H1 (cell line): ENCODE results near the gene CAPN9. TPM values are rescaled to one million over a fixed set of nuclear protein-coding genes. Genes with fewer than 3 reads are reported as not detected.

Experiments
- EZH2 ChIP-seq: fragments of 200-600 bp; sonication (generic); IDR thresholded peaks from 2 replicates; pipeline ENCODE4 v1.7.1; 2012; ENCODE audit warnings: low read depth, mild to moderate bottlenecking, moderate library complexity, low read length, inconsistent platforms; ENCODE audit not compliant: severe bottlenecking
- HDAC2 ChIP-seq, 2 experiments: fragments of 300-600 bp in 1 of 2; sonication (generic) in 1 of 2; IDR thresholded peaks; 2 replicates each; pipeline ENCODE4 v1.6.1; 2011 to 2012; ENCODE audit warnings: low read depth in 2 of 2, low read length in 2 of 2, mild to moderate bottlenecking in 2 of 2, moderate library complexity in 2 of 2, borderline replicate concordance in 1 of 2, inconsistent platforms in 1 of 2
- JUN ChIP-seq: IDR thresholded peaks from 2 replicates; pipeline ENCODE4 v1.6.1; 2011; ENCODE audit warnings: low read depth, mild to moderate bottlenecking, improper control_type of control experiment, low read length
- KDM1A ChIP-seq: fragments of 200-600, 300-600 bp; sonication (generic); IDR thresholded peaks from 2 replicates; pipeline ENCODE4 v1.7.1; 2016; ENCODE audit warnings: mild to moderate bottlenecking, low read length, borderline replicate concordance
- KDM4A ChIP-seq: IDR thresholded peaks from one replicate; pipeline ENCODE4 v1.7.1; 2012; ENCODE audit warnings: low read depth, mild to moderate bottlenecking, moderate library complexity, low read length, inconsistent platforms; ENCODE audit not compliant: severe bottlenecking
- POLR2A ChIP-seq, 2 experiments: IDR thresholded peaks; 1 replicate in 1 of 2; 2 replicates in 1 of 2; pipeline ENCODE4 v1.6.1; 2011; ENCODE audit warnings: low read depth in 2 of 2, low read length in 2 of 2, mild to moderate bottlenecking in 2 of 2; ENCODE audit errors: control extremely low read depth in 1 of 2
- POU5F1 ChIP-seq: IDR thresholded peaks from 2 replicates; pipeline ENCODE4 v1.6.1; 2011; ENCODE audit warnings: low read depth, mild to moderate bottlenecking, low read length, moderate library complexity
- SIN3A ChIP-seq, 2 experiments: IDR thresholded peaks in 1 of 2; conservative IDR thresholded peaks in 1 of 2; 2 replicates each; pipeline ENCODE4 v1.6.1; 2011 to 2012; ENCODE audit warnings: low read length in 2 of 2, improper control_type of control experiment in 1 of 2, low read depth in 1 of 2, mild to moderate bottlenecking in 1 of 2
- TAF1 ChIP-seq: IDR thresholded peaks from 2 replicates; pipeline ENCODE4 v1.6.1; 2011; ENCODE audit warnings: mild to moderate bottlenecking, low read depth, low read length
- polyA plus RNA-seq, 7 experiments: library from polyadenylated mRNA; depleted of rRNA in 3 of 7; stranded (reverse) in 5 of 7; unstranded in 2 of 7; fragments of >200 nt in 5 of 7; fragments of 200-250 nt in 2 of 7; gene quantifications; 1 replicate in 5 of 7; 2 replicates in 1 of 7; 4 replicates in 1 of 7; pipeline versions ENCODE4 v1.2.1 to v1.2.3, GENCODE V29; 2011 to 2013; ENCODE audit warnings: missing spikeins in 2 of 7, mixed read lengths in 2 of 7
- total RNA-seq: library from RNA; stranded (reverse); fragmentation: NEBNext Ultra II Directional; extraction: Animal tissue kit (Norgen Biotek cat#: 25700); gene quantifications from 2 replicates; pipeline ENCODE4 v1.2.1, GENCODE V29; 2021

The CAPN9 gene
- total and polyA plus RNA-seq, 2 of the 8 experiments (the other 6 are each of a cell fraction or from before 2014, with no cell fraction given), result 0.22 to 0.76 TPM

- TF ChIP-seq HDAC2 (IDR thresholded peaks at IDR 0.05; ENCODE audit: borderline replicate concordance in 1 of 2, low read depth in 2 of 2, low read length in 2 of 2), result no peak
- TF ChIP-seq POLR2A (IDR thresholded peaks at IDR 0.05; ENCODE audit: control extremely low read depth in 1 of 2, low read depth in 2 of 2, low read length in 2 of 2), result no peak
- TF ChIP-seq SIN3A (conservative IDR thresholded peaks at IDR 0.05 in 1 of 2, IDR thresholded peaks at IDR 0.05 in 1 of 2; ENCODE audit: low read depth in 1 of 2, low read length in 2 of 2), result no peak
- TF ChIP-seq TAF1, result no peak
- no peak for TF ChIP-seq KDM1A
- no peak for TF ChIP-seq JUN
- no peak for TF ChIP-seq KDM4A
- no peak for TF ChIP-seq EZH2
- no peak for TF ChIP-seq POU5F1
- TF ChIP-seq, all 59 proteins: peak for 0
Measured at GRCh38 chr1:230824919-230825721, 77.9 kb downstream of the CAPN9 start (continued).
